Measurements from ENCODE around the gene MIP. TPM values are rescaled to one million over a fixed set of nuclear protein-coding genes. Genes with fewer than 3 reads are reported as not detected.

Gene MIP
- total RNA-seq, 1 donor from 2014 or later, result not detected

DNA sequence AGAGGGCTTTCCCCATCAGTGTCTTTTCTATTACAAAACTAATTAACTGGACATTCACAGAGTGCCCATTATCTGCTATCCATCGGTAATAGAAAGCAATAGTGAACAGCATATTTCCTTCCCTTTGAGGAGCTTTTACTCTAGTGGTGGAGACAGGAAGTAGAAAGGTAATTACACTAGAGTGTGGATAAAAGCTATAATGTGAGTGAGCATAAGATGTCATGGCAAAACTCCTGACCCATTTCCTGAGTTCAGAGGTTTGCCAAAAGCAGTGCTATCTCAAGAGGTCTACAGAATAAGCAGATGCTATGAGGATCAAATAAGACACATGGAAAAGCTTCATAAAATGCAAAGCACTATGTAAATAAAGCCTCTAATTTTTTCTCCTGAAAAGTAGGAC is 29.3 kb downstream of the MIP start:
- Histone ChIP-seq H3K4me3 (no peak overlapping the region), H3K27me3 (no peaks in the 10 kb centered on the region), H3K9me3 (no peaks in the 10 kb centered on the region), H3K27ac (no peak overlapping the region), H3K36me3 (peaks cover 0 to 24% of the 10 kb centered on the region in 2 donors), H3K4me1 (no peaks in the 10 kb centered on the region)
- intact Hi-C loops (cut with DNase I), result no loop called here
- TF ChIP-seq POLR2A (IDR thresholded peaks at IDR 0.05) (no peak), POLR2AphosphoS5 (IDR thresholded peaks at IDR 0.05; ENCODE audit: insufficient read depth in 1 of 2, low read depth in 1 of 2) (no peak)
- TF ChIP-seq, protein P1, sequence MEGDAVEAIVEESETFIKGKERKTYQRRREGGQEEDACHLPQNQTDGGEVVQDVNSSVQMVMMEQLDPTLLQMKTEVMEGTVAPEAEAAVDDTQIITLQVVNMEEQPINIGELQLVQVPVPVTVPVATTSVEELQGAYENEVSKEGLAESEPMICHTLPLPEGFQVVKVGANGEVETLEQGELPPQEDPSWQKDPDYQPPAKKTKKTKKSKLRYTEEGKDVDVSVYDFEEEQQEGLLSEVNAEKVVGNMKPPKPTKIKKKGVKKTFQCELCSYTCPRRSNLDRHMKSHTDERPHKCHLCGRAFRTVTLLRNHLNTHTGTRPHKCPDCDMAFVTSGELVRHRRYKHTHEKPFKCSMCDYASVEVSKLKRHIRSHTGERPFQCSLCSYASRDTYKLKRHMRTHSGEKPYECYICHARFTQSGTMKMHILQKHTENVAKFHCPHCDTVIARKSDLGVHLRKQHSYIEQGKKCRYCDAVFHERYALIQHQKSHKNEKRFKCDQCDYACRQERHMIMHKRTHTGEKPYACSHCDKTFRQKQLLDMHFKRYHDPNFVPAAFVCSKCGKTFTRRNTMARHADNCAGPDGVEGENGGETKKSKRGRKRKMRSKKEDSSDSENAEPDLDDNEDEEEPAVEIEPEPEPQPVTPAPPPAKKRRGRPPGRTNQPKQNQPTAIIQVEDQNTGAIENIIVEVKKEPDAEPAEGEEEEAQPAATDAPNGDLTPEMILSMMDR (IDR thresholded peaks at IDR 0.05), result no peak
- no peak for DNase-seq (ENCODE audit: extremely low spot score in 2 of 2)

DNA sequence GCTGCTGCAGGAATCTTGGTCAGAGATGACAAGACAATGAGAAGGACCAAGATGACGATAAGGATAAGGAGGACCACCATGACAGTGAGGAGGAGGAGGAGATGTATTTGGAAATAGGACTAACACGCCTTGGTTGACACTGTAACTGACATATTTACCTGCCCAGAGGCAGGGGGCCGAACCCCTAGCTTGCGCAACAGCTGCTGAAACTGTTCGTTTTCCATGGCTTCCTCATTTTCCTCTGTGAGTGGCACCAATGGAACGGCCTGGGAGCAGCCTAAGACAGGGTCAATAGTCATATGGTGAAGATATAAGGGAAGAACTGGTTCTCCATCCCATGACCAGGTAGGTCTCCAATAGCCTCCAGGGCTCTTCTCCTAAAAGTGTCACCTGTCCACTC is 34.0 kb downstream of the MIP start:
- Histone ChIP-seq H3K36me3 (peaks cover 0 to 30% of the 10 kb centered on the region in 2 donors), H3K4me3 (no peak overlapping the region), H3K27ac (no peak overlapping the region), H3K4me1 (no peaks in the 10 kb centered on the region), H3K9me3 (no peaks in the 10 kb centered on the region), H3K27me3 (no peaks in the 10 kb centered on the region)
- intact Hi-C loops (cut with DNase I), result no loop called here
- TF ChIP-seq, protein P1 (IDR thresholded peaks at IDR 0.05), result no peak
- TF ChIP-seq POLR2AphosphoS5 (IDR thresholded peaks at IDR 0.05; ENCODE audit: insufficient read depth in 1 of 2, low read depth in 1 of 2), result no peak
- no peak for TF ChIP-seq POLR2A (IDR thresholded peaks at IDR 0.05)
- DNase-seq (ENCODE audit: extremely low spot score in 2 of 2), result no peak

DNA sequence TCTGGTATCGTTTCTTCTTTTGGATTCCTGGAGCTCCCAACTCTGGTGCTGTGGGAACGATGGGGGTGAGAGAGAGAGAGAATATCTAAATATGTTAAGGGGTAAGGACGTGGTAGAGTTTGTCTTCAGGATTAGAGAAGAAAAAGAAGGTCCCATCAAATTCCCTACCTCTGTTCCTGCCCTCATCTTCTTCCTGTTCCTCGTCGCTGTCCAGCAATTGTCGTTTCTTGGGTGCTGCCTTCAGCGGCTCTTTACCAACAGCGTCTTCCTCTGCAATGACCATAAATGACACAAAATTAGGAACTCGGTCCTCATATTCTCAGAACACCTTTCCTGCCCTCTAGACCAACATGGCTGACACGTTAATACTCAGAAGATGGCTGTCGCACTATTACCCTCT is 36.7 kb downstream of the MIP start:
- Histone ChIP-seq H3K4me1 (no peaks in the 10 kb centered on the region), H3K9me3 (no peaks in the 10 kb centered on the region), H3K27me3 (no peaks in the 10 kb centered on the region), H3K36me3 (peaks cover 0 to 20% of the 10 kb centered on the region in 2 donors), H3K27ac (no peak overlapping the region), H3K4me3 (no peak overlapping the region)
- intact Hi-C loops (cut with DNase I), result no loop called here
- no peak for DNase-seq (ENCODE audit: extremely low spot score in 2 of 2)
- TF ChIP-seq POLR2A (IDR thresholded peaks at IDR 0.05) (no peak), POLR2AphosphoS5 (IDR thresholded peaks at IDR 0.05; ENCODE audit: insufficient read depth in 1 of 2, low read depth in 1 of 2) (no peak)

DNA sequence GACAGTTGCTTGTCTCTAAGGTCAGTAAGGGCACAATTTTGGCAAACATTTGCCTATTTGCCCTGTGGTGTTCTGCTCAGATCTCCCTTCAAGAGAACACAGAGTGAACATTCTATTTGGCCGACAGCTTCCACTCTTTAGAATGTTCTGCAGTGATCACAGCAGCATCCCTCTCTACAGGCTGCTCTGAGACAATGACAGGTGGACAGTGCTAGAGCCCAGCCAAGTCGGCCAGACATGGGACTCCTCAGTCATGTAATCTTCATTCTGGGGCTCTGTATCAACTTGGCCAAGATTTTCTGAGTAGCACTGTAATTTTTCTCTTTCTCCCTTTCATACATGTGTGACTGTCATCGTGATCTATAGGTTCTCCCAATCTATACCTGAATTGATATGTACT is 40.1 kb downstream of the MIP start:
- no peaks in the 10 kb centered on the region for H3K9me3 ChIP-seq
- no peaks in the 10 kb centered on the region for H3K27me3 ChIP-seq
- no peak for DNase-seq (ENCODE audit: extremely low spot score in 2 of 2)
- no peak overlapping the region for H3K27ac ChIP-seq
- H3K4me3 ChIP-seq, result no peak overlapping the region
- H3K36me3 ChIP-seq, result peaks cover 0 to 10% of the 10 kb centered on the region in 2 donors
- intact Hi-C loops (cut with DNase I), result no loop called here
- no peaks in the 10 kb centered on the region for H3K4me1 ChIP-seq
- TF ChIP-seq POLR2A (IDR thresholded peaks at IDR 0.05), result no peak
- no peak for TF ChIP-seq POLR2AphosphoS5 (IDR thresholded peaks at IDR 0.05; ENCODE audit: insufficient read depth in 1 of 2, low read depth in 1 of 2)
- TF ChIP-seq, protein P1 (IDR thresholded peaks at IDR 0.05), result no peak

DNA sequence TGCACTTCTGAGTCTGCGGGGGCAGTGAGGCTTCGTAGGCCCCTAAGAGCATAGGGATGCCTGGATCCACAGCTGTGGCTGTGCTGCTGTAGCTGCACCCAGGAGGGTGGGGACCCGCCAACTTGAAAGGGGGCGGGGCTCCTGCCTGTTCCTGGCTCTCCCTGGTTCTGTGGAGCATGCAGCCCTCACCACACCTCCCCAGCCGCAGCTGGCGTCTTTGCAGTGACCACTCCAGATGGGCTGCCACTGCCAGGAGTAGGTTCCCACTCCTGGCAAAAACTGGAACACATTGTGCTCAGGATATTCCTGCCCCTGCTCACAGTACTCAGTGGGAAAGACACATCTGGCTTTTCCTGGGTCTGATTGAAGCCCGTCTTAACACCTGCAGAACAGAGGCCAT is 41.1 kb downstream of the MIP start:
- intact Hi-C loops (cut with DNase I), result no loop called here
- no peak overlapping the region for H3K4me3 ChIP-seq

More for the DNA sequence above, 41.1 kb downstream of the MIP start:
- no peaks in the 10 kb centered on the region for H3K4me1 ChIP-seq
- no peaks in the 10 kb centered on the region for H3K9me3 ChIP-seq
- no peak for TF ChIP-seq POLR2AphosphoS5 (IDR thresholded peaks at IDR 0.05; ENCODE audit: insufficient read depth in 1 of 2, low read depth in 1 of 2)
- no peak for TF ChIP-seq POLR2A (IDR thresholded peaks at IDR 0.05)
- TF ChIP-seq, protein P1 (IDR thresholded peaks at IDR 0.05), result no peak
- no peaks in the 10 kb centered on the region for H3K27me3 ChIP-seq
- peaks cover 0 to 10% of the 10 kb centered on the region in 2 donors for H3K36me3 ChIP-seq
- DNase-seq (ENCODE audit: extremely low spot score in 2 of 2), result no peak
- no peak overlapping the region for H3K27ac ChIP-seq

Measured in vagina (tissue), 2 donors.